ENCODE measurements around the gene FAM168B.

DNA sequence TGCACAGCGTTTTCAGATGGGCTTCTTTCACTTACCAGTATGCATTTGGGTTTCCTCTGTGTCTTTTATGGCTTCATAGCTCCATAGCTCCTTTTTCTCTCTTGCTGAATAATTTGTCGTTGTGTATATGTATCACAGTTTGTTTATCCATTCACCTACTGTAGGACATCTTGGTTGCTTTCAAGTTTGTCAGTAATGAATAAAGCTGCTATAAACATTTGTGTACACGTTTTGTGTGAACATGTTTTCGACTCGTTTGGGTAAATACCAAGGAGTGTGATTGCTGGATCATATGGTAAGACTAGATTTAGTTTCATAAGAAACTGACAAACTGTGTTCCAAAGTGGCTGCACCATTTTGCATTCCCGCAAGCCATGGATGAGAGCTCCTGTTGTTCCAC is 94.7 kb downstream of the FAM168B start:
- TF ChIP-seq, protein P1, sequence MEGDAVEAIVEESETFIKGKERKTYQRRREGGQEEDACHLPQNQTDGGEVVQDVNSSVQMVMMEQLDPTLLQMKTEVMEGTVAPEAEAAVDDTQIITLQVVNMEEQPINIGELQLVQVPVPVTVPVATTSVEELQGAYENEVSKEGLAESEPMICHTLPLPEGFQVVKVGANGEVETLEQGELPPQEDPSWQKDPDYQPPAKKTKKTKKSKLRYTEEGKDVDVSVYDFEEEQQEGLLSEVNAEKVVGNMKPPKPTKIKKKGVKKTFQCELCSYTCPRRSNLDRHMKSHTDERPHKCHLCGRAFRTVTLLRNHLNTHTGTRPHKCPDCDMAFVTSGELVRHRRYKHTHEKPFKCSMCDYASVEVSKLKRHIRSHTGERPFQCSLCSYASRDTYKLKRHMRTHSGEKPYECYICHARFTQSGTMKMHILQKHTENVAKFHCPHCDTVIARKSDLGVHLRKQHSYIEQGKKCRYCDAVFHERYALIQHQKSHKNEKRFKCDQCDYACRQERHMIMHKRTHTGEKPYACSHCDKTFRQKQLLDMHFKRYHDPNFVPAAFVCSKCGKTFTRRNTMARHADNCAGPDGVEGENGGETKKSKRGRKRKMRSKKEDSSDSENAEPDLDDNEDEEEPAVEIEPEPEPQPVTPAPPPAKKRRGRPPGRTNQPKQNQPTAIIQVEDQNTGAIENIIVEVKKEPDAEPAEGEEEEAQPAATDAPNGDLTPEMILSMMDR (IDR thresholded peaks at IDR 0.05; ENCODE audit: low read length): no peak
- TF ChIP-seq EZH2 (IDR thresholded peaks at IDR 0.05; ENCODE audit: borderline replicate concordance, low read length): no peak
